ENCODE results near the gene TH. TPM values are rescaled to one million over a fixed set of nuclear protein-coding genes. Genes with fewer than 3 reads are reported as not detected.

The TH gene
- total and polyA plus RNA-seq, 2 donors (not counting 1 experiment from before 2014, with no cell fraction given) = not detected

GRCh38 chr11:2213890-2214526 is 42.4 kb upstream of the TH start:
- no peak overlapping the region for H3K9ac ChIP-seq (ENCODE audit: low read length)
- ChIA-PET CTCF (no interaction called here), POLR2A (no interaction called here)
- intact Hi-C loops (cut with micrococcal nuclease) = no loop called here
- WGBS (ENCODE audit: insufficient coverage) = 94% methylated on average over 9 of the region's 11 CpGs
- H4K20me1 ChIP-seq (ENCODE audit: control insufficient read depth, insufficient read depth, low read length, poor library complexity, severe bottlenecking) = no peaks in the 10 kb centered on the region
- H3K4me3 Mint-ChIP-seq = no peak overlapping the region
- H3K4me2 ChIP-seq (replicated peaks; ENCODE audit: low read depth, low read length, poor library complexity, severe bottlenecking) = no peak overlapping the region
- H3K27ac Mint-ChIP-seq = no peak overlapping the region
- H3K79me2 ChIP-seq (ENCODE audit: control insufficient read depth, insufficient read depth, low read length) = no peaks in the 10 kb centered on the region
- peaks cover 5% of the 10 kb centered on the region for H3K4me1 Mint-ChIP-seq
- H2AFZ ChIP-seq (ENCODE audit: insufficient read depth, low read depth, low read length, poor library complexity, severe bottlenecking) = no peak overlapping the region
- H3K4me3 ChIP-seq (ENCODE audit: control extremely low read depth in 1 of 5, extremely low read depth in 1 of 5, insufficient read depth in 1 of 5, low read depth in 2 of 5, low read length in 4 of 5) = no peak overlapping the region
- no peak for DNase-seq
- peaks cover 6% of the 10 kb centered on the region for H3K27me3 Mint-ChIP-seq
- ATAC-seq (ENCODE audit: low read depth) = no peak
- no peaks in the 10 kb centered on the region for H3K36me3 ChIP-seq (replicated peaks in 1 of 2; ENCODE audit: control extremely low read depth in 1 of 2, control insufficient read depth in 1 of 2, extremely low read depth in 1 of 2, insufficient read depth in 2 of 2, low read length in 1 of 2)
- no peaks in the 10 kb centered on the region for H3K4me1 ChIP-seq (ENCODE audit: control insufficient read depth in 2 of 2, insufficient read depth in 2 of 2, low read length in 2 of 2)
- H3K27me3 ChIP-seq (replicated peaks in 1 of 4; ENCODE audit: control extremely low read depth in 1 of 4, control insufficient read depth in 3 of 4, insufficient read depth in 4 of 4, low read length in 3 of 4) = no peaks in the 10 kb centered on the region
- H3K27ac ChIP-seq (ENCODE audit: low read length in 2 of 2) = no peak overlapping the region
- no peaks in the 10 kb centered on the region for H3K9me3 Mint-ChIP-seq (ENCODE audit: insufficient read depth)
- no peaks in the 10 kb centered on the region for H3K9me3 ChIP-seq (ENCODE audit: control extremely low read depth in 1 of 3, control insufficient read depth in 2 of 3, insufficient read depth in 1 of 3, low read length in 2 of 3)
- TF ChIP-seq CTCF (IDR thresholded peaks at IDR 0.05) (no peak), EZH2 (IDR thresholded peaks at IDR 0.05; ENCODE audit: borderline replicate concordance, insufficient read depth, low read depth, low read length, poor library complexity, severe bottlenecking) (no peak)

- no peaks in the 10 kb centered on the region for H4K20me1 ChIP-seq (ENCODE audit: control insufficient read depth, insufficient read depth, low read length, poor library complexity, severe bottlenecking)
- no peak overlapping the region for H2AFZ ChIP-seq (ENCODE audit: insufficient read depth, low read depth, low read length, poor library complexity, severe bottlenecking)
- H3K9me3 ChIP-seq (ENCODE audit: control extremely low read depth in 1 of 3, control insufficient read depth in 2 of 3, insufficient read depth in 1 of 3, low read length in 2 of 3) = no peaks in the 10 kb centered on the region
- Mint-ChIP-seq H3K27ac (no peak overlapping the region), H3K27me3 (peaks cover 6% of the 10 kb centered on the region), H3K4me1 (peaks cover 3% of the 10 kb centered on the region), H3K9me3 (ENCODE audit: insufficient read depth) (no peaks in the 10 kb centered on the region), H3K4me3 (no peak overlapping the region)
- WGBS (ENCODE audit: insufficient coverage) = 38% methylated on average over 11 of the region's 16 CpGs
- no peak overlapping the region for H3K4me2 ChIP-seq (replicated peaks; ENCODE audit: low read depth, low read length, poor library complexity, severe bottlenecking)
- H3K36me3 ChIP-seq (replicated peaks in 1 of 2; ENCODE audit: control extremely low read depth in 1 of 2, control insufficient read depth in 1 of 2, extremely low read depth in 1 of 2, insufficient read depth in 2 of 2, low read length in 1 of 2) = no peaks in the 10 kb centered on the region
- intact Hi-C loops (cut with micrococcal nuclease) = no loop called here
- no peak overlapping the region for H3K9ac ChIP-seq (ENCODE audit: low read length)
- H3K27me3 ChIP-seq (replicated peaks in 1 of 4; ENCODE audit: control extremely low read depth in 1 of 4, control insufficient read depth in 3 of 4, insufficient read depth in 4 of 4, low read length in 3 of 4) = no peaks in the 10 kb centered on the region
- CTCF ChIA-PET = no interaction called here
- POLR2A ChIA-PET = no interaction called here
- H3K27ac ChIP-seq (ENCODE audit: low read length in 2 of 2) = no peak overlapping the region
- no peak overlapping the region for H3K4me3 ChIP-seq (ENCODE audit: control extremely low read depth in 1 of 5, extremely low read depth in 1 of 5, insufficient read depth in 1 of 5, low read depth in 2 of 5, low read length in 4 of 5)
- no peaks in the 10 kb centered on the region for H3K79me2 ChIP-seq (ENCODE audit: control insufficient read depth, insufficient read depth, low read length)
- ATAC-seq (ENCODE audit: low read depth) (no peak), DNase-seq (no peak)
- TF ChIP-seq CTCF (IDR thresholded peaks at IDR 0.05) (no peak), EZH2 (IDR thresholded peaks at IDR 0.05; ENCODE audit: borderline replicate concordance, insufficient read depth, low read depth, low read length, poor library complexity, severe bottlenecking) (no peak)
- no peaks in the 10 kb centered on the region for H3K4me1 ChIP-seq (ENCODE audit: control insufficient read depth in 2 of 2, insufficient read depth in 2 of 2, low read length in 2 of 2)
Measured at GRCh38 chr11:2213384-2213842, 41.8 kb upstream of the TH start.
